HL-60 (cell line): ENCODE measurements around the gene PNPLA7.

Experiments
- GABPA ChIP-seq: IDR thresholded peaks from 2 replicates; pipeline ENCODE4 v1.6.1; 2012; ENCODE audit warnings: low read depth
- TF ChIP-seq, protein P1 (sequence below): IDR thresholded peaks from one replicate; pipeline ENCODE4 v1.5.1; 2011; ENCODE audit warnings: low read length, control low read depth, inconsistent platforms; ENCODE audit not compliant: insufficient read depth

GRCh38 chr9:137454145-137454596 is 96.0 kb downstream of the PNPLA7 start:
- TF ChIP-seq, protein P1, sequence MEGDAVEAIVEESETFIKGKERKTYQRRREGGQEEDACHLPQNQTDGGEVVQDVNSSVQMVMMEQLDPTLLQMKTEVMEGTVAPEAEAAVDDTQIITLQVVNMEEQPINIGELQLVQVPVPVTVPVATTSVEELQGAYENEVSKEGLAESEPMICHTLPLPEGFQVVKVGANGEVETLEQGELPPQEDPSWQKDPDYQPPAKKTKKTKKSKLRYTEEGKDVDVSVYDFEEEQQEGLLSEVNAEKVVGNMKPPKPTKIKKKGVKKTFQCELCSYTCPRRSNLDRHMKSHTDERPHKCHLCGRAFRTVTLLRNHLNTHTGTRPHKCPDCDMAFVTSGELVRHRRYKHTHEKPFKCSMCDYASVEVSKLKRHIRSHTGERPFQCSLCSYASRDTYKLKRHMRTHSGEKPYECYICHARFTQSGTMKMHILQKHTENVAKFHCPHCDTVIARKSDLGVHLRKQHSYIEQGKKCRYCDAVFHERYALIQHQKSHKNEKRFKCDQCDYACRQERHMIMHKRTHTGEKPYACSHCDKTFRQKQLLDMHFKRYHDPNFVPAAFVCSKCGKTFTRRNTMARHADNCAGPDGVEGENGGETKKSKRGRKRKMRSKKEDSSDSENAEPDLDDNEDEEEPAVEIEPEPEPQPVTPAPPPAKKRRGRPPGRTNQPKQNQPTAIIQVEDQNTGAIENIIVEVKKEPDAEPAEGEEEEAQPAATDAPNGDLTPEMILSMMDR = no peak
- TF ChIP-seq GABPA = no peak
